K562 (cell line): ENCODE measurements around the gene JUP. TPM values are rescaled to one million over a fixed set of nuclear protein-coding genes. Genes with fewer than 3 reads are reported as not detected.

ENCODE experiments used
- E2F3 ChIP-seq: fragments of 250-450 bp; sonication (Bioruptor Pico); IDR thresholded peaks from 2 replicates; pipeline ENCODE4 v1.4.0; 2020; ENCODE audit warnings: mild to moderate bottlenecking
- EP300 ChIP-seq: IDR thresholded peaks from 2 replicates; pipeline ENCODE4 v1.6.1; 2012; ENCODE audit warnings: low read length, improper control_type of control experiment
- GTF3C2 ChIP-seq: IDR thresholded peaks from 3 replicates; pipeline ENCODE4 v1.6.1; 2011; ENCODE audit warnings: borderline replicate concordance, mild to moderate bottlenecking, moderate library complexity; ENCODE audit not compliant: insufficient read length; ENCODE audit errors: extremely low read depth
- MITF ChIP-seq: IDR thresholded peaks from 2 replicates; pipeline ENCODE4 v1.6.1; 2014; ENCODE audit warnings: antibody characterized with exemption
- NFRKB ChIP-seq: fragments of 450-650 bp; IDR thresholded peaks from 2 replicates; pipeline ENCODE4 v1.6.1; 2016; ENCODE audit warnings: low read depth
- NR1H2 ChIP-seq: sonication (generic); formaldehyde crosslinking; IDR thresholded peaks from 2 replicates; pipeline ENCODE4 v1.4.0; 2020; ENCODE audit warnings: mild to moderate bottlenecking, missing genetic modification reagents
- POLR2B ChIP-seq: fragments of 450-650 bp; IDR thresholded peaks from 2 replicates; pipeline ENCODE4 v1.6.1; 2018; ENCODE audit warnings: low read depth; ENCODE audit not compliant: partially characterized antibody
- RAD21 ChIP-seq, 2 experiments: fragments of 250-450 bp in 1 of 2; fragments of 450-650 bp in 1 of 2; sonication (Bioruptor Pico) in 1 of 2; formaldehyde crosslinking in 1 of 2; IDR thresholded peaks in 1 of 2; conservative IDR thresholded peaks in 1 of 2; 2 replicates each; pipeline versions ENCODE4 v1.4.0 to v1.8.0; 2020 to 2022; ENCODE audit warnings: mild to moderate bottlenecking in 2 of 2, moderate library complexity in 1 of 2
- SAP30 ChIP-seq: fragments of 200-600 bp; sonication (generic); IDR thresholded peaks from 2 replicates; pipeline ENCODE4 v1.6.1; 2012; ENCODE audit warnings: borderline replicate concordance, low read depth, mild to moderate bottlenecking, moderate library complexity, low read length, control low read depth, inconsistent platforms; ENCODE audit not compliant: insufficient read depth, poor library complexity, severe bottlenecking
- SMARCA4 ChIP-seq: fragments of 450-650 bp; IDR thresholded peaks from 2 replicates; pipeline ENCODE4 v1.6.1; 2016
- SRSF7 ChIP-seq: fragments of 200-400 bp; formaldehyde crosslinking; optimal IDR thresholded peaks from 2 replicates; pipeline ENCODE3; 2017; ENCODE audit warnings: mild to moderate bottlenecking, low read depth, low read length
- ZNF512 ChIP-seq: IDR thresholded peaks from 2 replicates; pipeline ENCODE4 v1.6.1; 2016; ENCODE audit warnings: missing genetic modification characterization, missing compliant biosample characterization
- ZNF57 ChIP-seq: fragments of 450-650 bp; formaldehyde crosslinking; IDR thresholded peaks from 2 replicates; pipeline ENCODE4 v1.4.0; 2020; ENCODE audit warnings: mild to moderate bottlenecking, moderate library complexity
- polyA plus RNA-seq, 8 experiments: library from polyadenylated mRNA; depleted of rRNA in 4 of 8; stranded (reverse) in 5 of 8; unstranded in 3 of 8; fragments of >200 nt; fragmentation: Nextera tagmentation in 2 of 8; fragmentation: Illumina TruSeq in 1 of 8; extraction: Ambion mirVana in 2 of 8; extraction: Trizol in 1 of 8; gene quantifications; 2 replicates each; pipeline versions ENCODE4 v1.2.1 to v1.2.3, GENCODE V29; 2011 to 2014; ENCODE audit warnings: inconsistent platforms in 1 of 8, missing spikeins in 1 of 8
- total RNA-seq, 7 experiments: library from RNA; depleted of rRNA in 6 of 7; stranded (reverse); fragments of >200 nt in 6 of 7; fragmentation: Illumina TruSeq in 2 of 7; extraction: Trizol in 2 of 7; gene quantifications; 2 replicates each; pipeline versions ENCODE4 v1.2.1 to v1.2.3, GENCODE V29; 2011 to 2021; ENCODE audit warnings: low replicate concordance in 1 of 7
- TF ChIP-seq, protein P1 (sequence below): sonication (generic); formaldehyde crosslinking; IDR thresholded peaks from 2 replicates; pipeline ENCODE4 v1.8.0; 2022; ENCODE audit warnings: mild to moderate bottlenecking, missing genetic modification reagents
- TF ChIP-seq, protein P2 (sequence below), 2 experiments: IDR thresholded peaks; 2 replicates each; pipeline ENCODE4 v1.6.1; 2011; ENCODE audit warnings: borderline replicate concordance in 1 of 2, control low read depth in 1 of 2, low read depth in 1 of 2, low read length in 1 of 2, mild to moderate bottlenecking in 1 of 2, mixed read lengths in 1 of 2, moderate library complexity in 1 of 2; ENCODE audit not compliant: insufficient read depth in 1 of 2, insufficient read length in 1 of 2, poor library complexity in 1 of 2, severe bottlenecking in 1 of 2; ENCODE audit errors: extremely low read depth in 1 of 2
- TF ChIP-seq, protein P3 (sequence below): fragments of 450-650 bp; IDR thresholded peaks from one replicate; pipeline ENCODE4 v1.6.1; 2018; ENCODE audit warnings: mild to moderate bottlenecking, moderate library complexity; ENCODE audit not compliant: partially characterized antibody

Gene JUP
- total and polyA plus RNA-seq, 9 of the 15 experiments (the other 6 are each of a cell fraction or from before 2014, with no cell fraction given), result 6.4 to 177 (median 31.2) TPM

DNA sequence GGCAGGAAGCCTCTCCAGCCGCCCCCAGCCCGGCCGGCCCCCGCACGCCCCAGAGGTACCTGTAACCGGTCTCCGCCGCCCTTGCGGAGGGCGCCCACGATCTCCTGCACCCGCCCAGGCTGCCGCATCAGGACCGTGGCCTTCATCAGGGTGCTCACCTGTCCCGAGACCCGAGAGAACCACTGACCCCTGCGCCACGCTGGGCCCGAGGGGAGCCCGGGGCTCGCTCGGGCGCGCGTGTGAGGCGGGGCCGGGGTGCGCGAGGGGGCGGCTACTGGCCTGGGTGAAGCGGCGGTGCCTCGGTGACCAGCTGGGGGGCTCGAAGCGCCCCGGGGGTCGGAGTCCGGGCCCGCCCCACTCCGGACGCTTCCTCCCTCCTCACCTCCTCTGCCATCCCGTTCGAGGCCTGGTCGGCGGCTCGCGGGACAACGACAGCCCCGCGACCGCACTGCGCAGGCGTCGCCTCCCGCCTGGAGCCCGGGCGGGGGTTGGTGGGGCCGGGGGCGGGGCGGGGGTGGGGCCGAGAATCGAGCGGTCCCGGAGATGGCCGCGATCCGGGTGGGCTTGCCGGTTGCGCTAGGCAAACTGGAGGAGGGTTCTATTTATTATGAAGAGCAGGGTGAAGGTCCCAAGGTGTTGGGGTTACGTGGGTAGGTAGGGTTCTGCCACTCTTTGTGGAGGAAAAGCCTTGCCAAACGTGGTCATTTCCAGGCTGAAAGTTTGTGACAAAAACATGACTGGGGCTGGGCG is 49.5 kb upstream of the JUP start, which contains the start of gene NT5C3B (continued):
- TF ChIP-seq MITF (no peak), ZNF512 (tag) (no peak), SMARCA4 (no peak), GTF3C2 (no peak), NFRKB (no peak), ZNF57 (no peak), RAD21 (CRISPR knock-in tag; conservative IDR thresholded peaks at IDR 0.05 in 1 of 2, IDR thresholded peaks at IDR 0.05 in 1 of 2) (no peak), EP300 (no peak), POLR2B (peak; percentile 39), SRSF7 (no peak), NR1H2 (CRISPR knock-in tag) (no peak), SAP30 (no peak), E2F3 (no peak)
- TF ChIP-seq, protein P1, sequence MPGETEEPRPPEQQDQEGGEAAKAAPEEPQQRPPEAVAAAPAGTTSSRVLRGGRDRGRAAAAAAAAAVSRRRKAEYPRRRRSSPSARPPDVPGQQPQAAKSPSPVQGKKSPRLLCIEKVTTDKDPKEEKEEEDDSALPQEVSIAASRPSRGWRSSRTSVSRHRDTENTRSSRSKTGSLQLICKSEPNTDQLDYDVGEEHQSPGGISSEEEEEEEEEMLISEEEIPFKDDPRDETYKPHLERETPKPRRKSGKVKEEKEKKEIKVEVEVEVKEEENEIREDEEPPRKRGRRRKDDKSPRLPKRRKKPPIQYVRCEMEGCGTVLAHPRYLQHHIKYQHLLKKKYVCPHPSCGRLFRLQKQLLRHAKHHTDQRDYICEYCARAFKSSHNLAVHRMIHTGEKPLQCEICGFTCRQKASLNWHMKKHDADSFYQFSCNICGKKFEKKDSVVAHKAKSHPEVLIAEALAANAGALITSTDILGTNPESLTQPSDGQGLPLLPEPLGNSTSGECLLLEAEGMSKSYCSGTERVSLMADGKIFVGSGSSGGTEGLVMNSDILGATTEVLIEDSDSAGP (CRISPR knock-in tag), result no peak
- TF ChIP-seq, protein P2, sequence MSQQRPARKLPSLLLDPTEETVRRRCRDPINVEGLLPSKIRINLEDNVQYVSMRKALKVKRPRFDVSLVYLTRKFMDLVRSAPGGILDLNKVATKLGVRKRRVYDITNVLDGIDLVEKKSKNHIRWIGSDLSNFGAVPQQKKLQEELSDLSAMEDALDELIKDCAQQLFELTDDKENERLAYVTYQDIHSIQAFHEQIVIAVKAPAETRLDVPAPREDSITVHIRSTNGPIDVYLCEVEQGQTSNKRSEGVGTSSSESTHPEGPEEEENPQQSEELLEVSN (IDR thresholded peaks at IDR 0.05; ENCODE audit: borderline replicate concordance in 1 of 2, extremely low read depth in 1 of 2, insufficient read depth in 1 of 2, insufficient read length in 1 of 2, low read depth in 1 of 2, low read length in 1 of 2, poor library complexity in 1 of 2, severe bottlenecking in 1 of 2), result peak in 1 of 2 experiments; percentile 35
- TF ChIP-seq, protein P3, sequence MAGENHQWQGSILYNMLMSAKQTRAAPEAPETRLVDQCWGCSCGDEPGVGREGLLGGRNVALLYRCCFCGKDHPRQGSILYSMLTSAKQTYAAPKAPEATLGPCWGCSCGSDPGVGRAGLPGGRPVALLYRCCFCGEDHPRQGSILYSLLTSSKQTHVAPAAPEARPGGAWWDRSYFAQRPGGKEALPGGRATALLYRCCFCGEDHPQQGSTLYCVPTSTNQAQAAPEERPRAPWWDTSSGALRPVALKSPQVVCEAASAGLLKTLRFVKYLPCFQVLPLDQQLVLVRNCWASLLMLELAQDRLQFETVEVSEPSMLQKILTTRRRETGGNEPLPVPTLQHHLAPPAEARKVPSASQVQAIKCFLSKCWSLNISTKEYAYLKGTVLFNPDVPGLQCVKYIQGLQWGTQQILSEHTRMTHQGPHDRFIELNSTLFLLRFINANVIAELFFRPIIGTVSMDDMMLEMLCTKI, result no peak
